HG02610 (cell line): ENCODE measurements around the gene ADAMTS12.
A peak's percentile ranks its signal among the peaks of the same experiment; 100 is the strongest.

Experiments
- ATAC-seq: cut with Tn5 transposase; IDR thresholded peaks from one replicate; pipeline ENCODE4 v1.9.1; 2021; ENCODE audit warnings: mild to moderate bottlenecking, moderate library complexity; ENCODE audit not compliant: unreplicated experiment

ADAMTS12 gene

DNA sequence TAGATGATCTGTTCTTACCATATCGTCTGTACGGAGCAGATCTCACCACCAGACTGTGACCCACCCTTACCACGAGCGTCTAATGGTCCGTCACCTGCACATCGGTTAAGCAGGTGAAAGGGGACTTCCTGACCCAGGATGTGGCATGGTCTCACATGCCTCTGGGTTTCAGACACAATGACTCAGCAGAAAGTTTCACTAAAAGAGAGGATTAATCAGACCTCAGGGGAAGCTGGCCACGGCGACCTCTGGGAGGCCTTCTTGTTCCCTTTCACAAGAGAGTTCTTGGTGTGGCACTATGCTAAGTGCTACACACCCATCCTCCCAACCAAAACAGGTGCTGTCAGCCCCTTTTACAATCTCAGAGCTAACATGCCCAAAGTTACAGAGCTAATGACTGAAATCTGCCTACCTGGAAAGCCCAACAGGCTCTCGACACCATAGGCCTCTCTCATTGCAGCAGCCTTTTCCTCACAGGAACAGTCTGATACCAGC is 41.6 kb downstream of the ADAMTS12 start:
- peak; percentile 93 for ATAC-seq

DNA sequence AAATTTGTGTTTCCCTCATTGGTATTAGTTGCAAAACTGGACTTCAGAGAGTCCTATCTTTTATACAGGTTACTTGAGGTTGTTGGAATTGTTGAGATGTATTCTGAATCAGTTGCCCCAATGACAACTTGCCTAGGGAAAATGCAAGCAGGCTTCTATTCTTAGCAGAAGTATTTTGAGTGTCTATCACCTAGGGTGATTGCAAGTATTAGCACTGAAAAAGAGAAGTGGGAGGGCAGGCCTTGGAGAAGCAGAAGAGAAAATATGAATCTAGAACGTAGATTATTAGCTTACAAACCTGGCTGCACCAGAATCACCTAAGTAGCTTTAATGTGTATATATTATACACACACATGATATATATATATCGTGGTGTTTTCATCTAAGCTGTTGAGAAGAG is 43.2 kb downstream of the ADAMTS12 start:
- ATAC-seq = peak; percentile 27

DNA sequence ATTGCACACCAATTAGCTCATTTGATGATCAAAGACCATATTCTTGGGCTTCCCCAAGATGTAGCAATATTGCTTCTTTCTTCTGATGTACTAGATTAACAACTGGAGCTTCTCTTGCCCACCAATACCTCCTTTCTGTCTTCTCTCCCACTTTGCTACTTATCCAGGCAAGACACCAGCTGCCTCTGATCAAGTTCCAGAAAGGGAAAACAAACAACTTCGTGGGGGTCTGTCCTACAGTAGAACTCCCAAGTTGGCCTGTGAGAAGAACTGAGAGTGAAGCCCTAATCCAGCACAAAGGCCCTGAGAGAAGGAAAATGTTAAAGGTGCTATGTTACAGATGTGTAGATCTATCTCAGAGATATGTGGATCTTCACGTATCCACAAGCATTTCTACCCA is 44.9 kb downstream of the ADAMTS12 start:
- ATAC-seq = no peak

DNA sequence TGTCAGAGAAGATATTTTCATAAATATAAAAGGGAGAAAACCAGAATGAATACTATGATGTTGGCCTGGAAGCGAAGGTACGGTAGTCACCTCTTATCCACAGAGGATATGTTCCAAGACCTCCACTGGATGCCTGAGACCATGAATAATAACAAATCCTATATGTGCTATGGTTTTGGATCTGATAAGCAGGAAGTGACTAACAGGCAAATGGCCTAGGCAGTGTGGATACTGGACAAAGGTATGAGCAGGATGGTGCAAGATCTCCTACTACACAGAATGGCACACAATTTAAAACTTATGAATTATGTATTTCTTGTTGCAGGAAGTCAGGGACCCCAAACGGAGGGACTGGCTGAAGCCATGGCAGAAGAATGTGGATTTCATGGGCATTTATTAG is 48.2 kb downstream of the ADAMTS12 start:
- ATAC-seq = no peak

DNA sequence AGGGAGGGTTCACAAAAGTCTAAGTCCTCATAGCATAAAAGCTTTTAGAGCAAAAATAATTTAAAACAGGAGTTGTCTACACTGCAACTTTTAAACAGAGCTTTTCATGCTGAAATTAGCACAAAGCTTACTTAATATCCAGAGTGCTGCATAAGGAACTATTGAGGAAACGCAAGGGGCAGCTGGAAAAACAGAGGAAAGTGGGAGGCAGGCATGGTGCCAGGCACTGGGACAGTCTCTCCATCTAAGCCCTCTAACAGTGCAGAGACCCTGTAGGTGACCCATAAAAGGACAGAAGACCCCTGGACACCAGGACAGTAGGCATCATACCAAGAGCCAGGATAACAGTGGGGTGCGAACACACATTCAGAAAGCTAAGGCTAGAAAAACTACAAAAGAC is 49.3 kb downstream of the ADAMTS12 start:
- no peak for ATAC-seq

DNA sequence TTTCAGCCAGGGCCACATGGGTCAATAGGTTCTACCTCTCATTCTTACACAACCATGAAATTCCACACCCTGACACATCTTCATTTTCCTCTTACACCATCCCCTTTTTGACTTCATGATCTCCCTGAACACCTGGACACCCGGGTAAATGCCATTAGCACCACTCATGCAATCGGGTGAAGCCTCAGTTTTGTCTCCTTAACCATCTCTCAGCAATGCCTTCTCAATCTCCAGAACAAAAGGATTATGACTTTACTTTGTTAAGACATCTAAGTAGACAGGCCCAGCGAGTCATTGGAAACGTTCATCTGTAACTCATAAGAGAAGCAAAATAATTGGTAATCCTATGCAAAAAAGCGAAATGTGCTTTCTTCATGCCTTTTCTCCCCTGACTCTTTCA is 49.9 kb downstream of the ADAMTS12 start:
- ATAC-seq = no peak

DNA sequence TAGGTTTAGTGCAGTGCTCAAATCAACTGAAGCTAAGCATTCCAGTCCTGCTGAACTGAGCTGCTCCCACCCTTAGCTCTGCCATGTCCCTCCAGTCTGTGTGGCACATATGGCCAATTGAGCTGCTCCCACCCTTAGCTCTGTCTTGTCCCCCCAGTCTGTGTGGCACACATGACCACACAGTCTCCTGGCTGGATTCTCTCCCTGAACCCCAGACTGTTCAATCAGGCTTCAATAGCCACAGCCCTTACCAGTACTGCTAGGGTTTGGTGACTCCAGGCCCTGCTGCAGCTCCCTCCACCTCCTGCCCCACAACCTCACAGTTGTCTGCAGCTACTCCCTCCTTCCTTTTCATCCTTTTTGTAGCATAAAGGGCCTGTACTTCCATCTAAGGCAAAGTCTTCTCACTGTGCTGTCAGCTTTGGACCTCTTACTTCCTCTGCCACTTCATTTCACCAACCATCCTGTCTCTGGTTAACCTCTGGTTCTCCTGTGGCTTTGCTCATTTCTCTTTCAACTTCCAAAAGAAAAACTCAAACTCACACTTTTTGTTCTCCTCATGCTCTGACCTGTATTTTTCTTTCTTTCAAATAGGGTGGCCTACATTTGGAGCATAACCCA is 50.8 kb downstream of the ADAMTS12 start:
- peak; percentile 91 for ATAC-seq

DNA sequence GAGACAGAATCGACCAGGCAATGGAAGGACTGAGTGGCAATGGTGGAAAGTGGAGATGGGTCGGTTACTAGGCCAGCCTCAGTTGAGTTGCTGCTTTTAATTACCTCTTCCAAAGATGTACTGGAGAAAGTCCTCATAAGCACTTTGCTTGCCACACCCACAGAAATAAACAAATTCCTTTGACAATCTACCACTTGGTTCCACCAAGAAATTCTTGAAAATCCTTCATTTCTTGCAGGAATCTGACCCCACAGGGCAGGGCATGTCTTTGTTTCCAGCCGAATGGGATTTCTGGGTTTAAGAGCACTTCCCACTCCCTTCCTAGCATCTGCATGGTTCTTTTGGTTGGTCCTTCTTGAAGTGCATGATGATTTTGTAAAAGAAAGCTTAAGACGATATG is 54.5 kb downstream of the ADAMTS12 start:
- ATAC-seq = no peak

DNA sequence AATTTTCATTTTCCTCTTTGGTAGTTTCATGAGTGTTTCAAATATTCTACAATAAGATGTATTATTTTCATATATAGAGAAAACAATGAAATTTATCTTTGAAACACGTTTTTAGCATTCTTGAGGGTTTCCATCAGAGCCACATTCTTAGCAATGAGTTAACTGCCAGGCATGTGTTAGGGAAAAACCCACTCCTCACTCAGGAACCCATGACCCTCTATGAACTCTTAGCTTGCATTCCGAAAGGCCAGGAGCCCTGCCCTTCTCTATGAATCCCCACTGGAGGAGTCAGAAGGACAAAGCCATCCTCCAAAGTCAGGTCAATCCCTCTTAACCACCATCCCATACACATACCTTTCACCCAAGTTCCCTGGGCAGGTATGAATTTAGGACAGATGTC is 57.5 kb downstream of the ADAMTS12 start:
- ATAC-seq = no peak

DNA sequence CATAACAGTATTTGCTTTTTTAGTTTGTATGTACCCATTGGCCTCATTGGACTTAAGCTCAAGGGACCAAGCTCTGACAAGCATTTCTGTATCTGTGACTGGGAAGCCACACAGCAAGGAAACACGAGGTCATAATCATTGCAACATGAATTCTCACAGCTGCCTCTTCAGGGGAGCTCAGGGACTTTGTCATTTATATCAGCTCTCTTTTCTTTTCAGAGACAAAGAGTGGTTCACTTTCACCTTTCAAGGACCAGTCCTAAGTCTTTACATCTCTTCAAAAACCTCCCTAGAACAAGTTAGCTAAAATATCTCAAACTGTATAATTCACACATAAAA is 58.6 kb downstream of the ADAMTS12 start:
- ATAC-seq = no peak

DNA sequence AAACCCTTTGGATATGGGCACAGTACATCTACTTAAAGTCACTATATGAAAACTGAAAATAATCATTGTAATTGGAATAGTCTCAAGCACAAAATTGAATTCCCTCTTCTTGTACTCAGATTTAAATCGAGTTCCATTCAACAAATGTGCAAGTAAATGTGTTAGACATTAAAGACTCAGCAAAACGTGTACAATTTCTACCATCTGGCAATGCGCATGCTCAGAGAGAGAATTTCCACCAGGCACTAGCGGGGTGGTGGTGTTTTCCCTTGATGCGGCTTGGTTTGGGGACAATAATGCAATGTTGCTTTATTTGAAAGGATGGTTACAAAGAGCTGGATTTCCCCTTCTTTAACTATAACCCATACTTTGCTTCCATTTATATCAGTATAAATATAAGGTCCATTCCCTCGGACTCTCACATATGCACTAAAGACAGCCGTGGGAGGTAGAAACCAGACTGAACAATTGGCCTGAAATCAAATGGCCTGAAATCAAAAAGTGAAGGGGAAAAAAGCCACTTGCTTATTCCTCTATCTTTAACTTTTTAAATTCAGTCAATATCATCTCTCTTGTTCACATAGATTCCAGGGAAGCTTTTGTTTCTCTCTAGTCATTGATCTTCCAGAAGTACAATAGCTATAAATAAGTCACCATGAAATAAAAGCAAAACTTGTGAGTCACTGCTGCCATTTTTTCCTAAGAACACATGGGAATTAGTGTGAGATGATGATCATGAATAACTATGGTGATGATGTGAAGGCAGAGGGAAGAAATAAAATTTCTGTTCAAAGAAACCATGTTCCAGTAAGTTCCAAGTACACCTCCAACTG is 59.2 kb downstream of the ADAMTS12 start:
- no peak for ATAC-seq

DNA sequence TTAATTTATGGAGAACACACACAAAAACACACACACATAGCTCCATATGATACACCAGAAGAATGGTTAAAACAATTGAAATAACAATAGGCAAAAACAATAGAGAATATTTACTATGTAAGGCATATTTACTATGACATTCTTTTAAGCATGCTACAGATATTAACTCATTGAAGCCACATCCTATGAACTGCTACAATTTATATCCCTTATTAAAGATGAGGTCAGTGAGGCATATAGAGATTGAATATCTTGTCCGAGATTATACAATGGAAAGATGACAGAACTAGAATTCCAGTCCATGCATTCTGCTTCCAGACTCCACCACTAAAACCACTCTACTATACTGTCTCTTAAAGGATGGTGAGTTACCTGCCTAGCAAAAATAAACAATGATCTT is 60.7 kb downstream of the ADAMTS12 start:
- no peak for ATAC-seq

DNA sequence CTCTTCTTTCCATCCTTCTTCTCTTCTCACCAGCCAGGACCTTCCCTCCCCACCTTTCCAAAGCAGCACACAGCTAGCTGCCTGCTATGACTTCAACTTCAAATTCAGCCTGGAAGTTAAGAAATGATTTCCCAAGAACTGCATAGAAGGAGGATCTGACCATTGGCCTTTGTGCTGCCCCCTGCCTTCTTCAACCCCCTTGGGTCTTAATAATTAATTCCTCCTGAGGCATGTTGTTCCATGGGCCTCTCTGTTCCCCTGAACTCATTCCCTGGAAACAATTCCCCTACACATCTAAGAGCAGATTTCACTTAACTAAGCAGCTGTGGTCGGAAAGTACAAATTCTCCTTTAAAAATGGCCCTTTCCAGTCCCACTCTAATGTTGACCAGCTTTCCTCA is 62.4 kb downstream of the ADAMTS12 start:
- ATAC-seq = no peak

DNA sequence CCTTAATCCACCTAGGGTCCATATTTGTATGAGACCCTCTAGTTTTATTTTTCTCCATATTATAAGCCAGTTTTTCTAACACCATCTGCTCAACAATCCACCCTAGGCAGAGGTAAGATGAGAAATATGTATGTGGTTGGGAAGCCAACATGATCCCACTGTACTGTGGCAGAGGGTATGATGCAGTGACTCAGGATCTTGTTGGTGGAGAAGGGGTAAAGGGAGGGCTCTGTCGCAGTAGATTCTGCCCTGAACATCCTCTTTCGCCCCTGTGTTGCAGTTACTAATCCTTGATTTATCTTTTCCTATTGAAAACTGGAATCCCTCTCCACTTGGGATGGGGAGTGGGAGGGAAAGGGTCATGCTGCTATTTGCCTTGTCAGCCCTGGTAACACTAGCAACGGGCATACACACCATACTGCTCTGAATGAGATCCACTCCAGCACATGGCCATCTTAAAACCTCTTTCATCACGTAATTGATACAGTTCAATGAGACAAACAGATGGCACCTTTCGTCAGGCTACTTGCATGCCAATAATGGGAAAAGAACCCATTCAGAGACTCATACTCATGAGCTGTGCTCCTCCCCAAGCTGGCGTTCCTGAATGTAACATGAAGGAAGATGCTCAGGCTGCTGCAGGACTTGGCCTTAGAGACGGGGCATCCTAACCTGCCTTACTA is 63.0 kb downstream of the ADAMTS12 start:
- no peak for ATAC-seq

DNA sequence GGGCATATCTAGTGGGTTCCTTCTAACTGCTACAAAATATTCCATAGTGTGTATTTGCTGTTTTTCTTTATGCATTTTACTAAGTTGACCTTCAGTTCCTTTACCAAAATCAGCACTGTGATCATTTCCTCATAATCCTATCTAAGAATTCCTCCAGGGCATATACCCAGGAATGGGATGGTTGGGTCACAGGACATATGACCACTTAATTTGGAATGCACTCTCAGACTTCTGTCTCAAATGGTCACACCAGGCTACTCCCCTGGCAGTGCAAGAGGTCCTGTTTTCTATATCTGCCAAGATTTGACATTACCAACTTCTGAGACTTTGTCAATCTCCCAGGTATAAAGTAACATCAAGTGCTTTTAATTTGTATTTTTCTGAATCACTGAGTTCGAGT is 63.9 kb downstream of the ADAMTS12 start:
- ATAC-seq = no peak

DNA sequence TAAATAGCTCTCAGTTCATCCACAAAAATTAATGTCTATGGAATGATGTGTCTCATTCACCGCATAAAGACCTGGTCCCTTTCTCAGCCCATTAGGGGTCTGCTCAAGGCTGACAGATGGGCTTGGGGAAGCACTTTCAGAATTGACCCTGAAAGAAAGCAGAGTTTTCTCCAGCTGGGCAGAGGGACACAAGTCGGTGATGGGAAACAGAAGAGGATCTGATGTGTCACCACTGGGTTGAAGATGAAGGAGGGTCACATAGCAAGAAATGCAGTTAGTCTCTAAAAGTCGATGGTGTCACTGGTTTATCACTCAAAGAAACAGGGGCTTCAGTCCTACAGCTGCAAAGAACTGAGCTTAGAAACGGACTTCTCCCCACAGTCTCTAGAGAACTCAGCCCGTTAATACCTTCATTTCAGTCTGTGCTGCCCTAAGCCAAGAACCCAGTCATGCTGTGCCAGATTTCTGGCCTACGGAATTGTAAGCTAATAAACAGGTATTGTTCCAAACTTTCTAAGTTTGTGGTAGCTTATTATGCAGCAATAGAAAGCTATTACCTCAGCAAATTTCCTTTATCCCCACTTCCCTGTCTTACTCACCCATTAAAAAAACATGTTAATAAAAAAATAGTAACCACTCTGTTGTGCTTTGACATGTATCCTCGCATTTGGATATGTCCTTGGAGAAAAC is 64.6 kb downstream of the ADAMTS12 start:
- ATAC-seq = no peak

DNA sequence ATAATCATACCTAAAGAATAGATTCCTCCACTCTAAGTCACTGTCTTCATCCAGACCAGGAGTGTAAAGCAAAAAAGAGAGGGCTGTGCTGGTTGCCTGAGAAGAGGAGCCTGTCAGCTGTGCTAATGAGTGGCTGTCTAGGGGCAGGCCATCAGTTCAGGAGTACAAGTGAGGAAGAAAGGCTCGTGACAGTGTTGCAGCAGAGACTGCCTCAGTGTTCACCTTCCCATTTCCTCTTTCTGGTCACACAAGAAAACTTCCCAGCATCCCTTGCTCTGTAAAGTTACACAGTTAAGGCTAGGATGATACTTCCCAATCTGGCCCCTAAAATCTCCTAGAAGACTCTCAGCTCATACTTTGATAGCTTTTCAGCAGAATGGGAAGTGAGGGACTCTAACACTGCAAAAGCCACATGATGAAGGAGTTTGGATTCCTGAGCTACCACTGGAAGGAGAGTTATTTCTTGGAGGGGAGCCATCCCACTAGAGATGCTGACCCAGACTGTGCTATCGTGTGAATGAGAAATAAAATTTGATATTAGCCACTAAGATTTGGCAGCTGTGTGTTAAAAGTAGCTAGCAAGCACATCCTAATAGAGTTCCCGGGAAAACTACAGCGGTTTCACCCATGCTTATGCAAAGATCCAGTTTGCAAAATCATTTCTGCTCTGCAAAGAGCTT is 67.1 kb downstream of the ADAMTS12 start:
- ATAC-seq = peak; percentile 89

DNA sequence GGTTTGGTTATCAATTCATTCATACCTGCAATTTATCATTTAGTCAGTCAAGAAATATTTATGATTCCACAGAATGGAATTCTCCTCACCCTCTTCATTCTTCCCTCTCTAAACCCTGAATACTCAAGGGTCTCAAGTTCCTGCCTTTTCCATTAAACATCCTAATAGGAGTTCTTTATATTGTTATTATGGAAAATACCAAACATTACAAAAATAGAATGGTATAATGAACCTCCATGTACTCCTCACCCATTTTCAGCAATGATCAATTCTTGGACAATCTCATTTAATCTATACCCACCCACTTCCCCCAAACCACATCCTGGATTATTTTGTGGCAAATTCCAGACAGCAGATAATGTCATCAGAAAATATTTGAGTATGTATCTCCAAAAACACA is 74.5 kb downstream of the ADAMTS12 start:
- ATAC-seq = no peak

DNA sequence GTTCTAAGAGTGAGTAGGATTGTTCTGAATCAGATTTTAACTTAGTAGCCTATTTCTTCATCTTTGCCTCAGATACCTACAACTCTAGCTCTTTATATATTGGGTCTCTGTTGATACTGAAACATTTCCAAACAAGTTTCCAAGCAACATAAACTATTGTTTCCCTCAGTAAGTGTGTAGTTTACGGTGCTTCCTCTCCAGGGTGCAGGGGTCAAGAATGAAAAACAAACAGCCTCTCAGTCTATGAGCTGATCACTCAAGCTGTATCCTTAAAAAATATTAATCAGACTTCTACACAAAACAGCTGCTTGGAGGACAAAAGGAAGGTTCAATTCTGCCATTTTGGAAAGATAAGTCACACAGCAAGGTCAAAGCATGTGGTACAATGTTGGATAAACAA is 75.0 kb downstream of the ADAMTS12 start:
- no peak for ATAC-seq

DNA sequence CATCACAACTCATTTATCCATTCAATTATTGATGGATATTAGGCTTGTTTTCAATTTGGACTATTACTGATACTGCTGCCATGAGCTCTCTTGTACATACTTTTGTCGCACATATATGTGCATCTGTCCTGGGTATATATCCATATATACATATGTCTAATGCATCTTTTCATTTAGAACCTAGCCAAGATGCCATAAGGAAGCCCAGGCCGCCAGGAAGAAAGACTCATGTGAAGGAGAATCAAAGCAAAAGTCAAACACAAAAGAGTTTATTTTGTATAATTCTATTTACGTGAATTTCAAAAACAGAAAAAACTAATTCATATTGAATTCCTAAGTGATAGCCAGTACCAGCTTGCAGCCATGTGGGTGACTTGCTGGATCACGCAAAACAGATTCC is 79.0 kb downstream of the ADAMTS12 start:
- ATAC-seq = no peak
